GM12801 (cell line): ENCODE data around the gene NRP2.

ENCODE experiments used
- CTCF ChIP-seq: IDR thresholded peaks from one replicate; pipeline ENCODE4 v1.5.1; 2011; ENCODE audit warnings: control low read depth; ENCODE audit not compliant: insufficient read length; ENCODE audit errors: extremely low read depth

The NRP2 gene

DNA sequence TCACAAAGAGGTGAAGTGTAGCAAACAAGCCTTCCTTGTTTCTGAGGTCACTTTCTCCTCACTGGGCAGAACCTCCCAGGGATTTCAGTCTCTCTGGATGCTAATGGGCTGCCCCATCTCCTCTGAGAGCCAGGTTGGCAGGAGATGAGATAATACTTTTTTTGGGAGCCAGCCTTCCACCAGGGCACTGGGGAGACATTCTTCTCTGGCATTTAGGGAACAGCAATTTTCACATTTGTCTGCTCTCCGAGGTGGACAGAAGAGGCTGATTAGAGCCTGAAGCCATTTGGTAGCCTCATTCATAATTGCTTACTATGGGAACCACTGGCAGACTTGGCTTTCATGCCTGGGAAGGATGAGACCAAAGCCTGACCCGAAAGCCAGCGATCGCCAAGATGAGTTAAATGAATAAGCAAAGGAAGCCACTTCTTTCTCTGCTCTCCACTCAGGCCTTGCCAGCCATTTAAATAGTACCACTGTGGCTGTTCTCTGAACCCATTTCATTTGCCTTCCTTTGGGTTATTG is 70.1 kb downstream of the NRP2 start:
- TF ChIP-seq CTCF, result no peak

DNA sequence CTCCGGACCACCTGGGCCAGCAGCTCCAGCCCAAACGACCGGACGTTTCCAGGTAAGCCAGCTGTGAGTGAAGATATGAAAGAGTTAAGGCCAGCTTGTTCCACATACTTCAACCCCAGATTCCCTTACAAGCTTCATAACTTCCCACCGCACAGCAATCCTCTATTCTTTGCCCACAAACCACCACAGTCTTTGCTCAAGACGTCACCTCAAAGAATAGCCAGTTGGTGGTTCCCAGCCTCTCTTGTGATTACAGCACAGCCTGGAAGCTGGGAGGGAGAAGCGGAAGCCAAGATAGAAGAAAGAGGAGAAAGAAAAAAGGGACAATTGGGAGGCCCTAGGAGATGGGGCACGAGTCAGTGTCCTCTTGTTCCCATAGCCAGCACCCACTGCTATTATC is 70.6 kb downstream of the NRP2 start:
- no peak for TF ChIP-seq CTCF

DNA sequence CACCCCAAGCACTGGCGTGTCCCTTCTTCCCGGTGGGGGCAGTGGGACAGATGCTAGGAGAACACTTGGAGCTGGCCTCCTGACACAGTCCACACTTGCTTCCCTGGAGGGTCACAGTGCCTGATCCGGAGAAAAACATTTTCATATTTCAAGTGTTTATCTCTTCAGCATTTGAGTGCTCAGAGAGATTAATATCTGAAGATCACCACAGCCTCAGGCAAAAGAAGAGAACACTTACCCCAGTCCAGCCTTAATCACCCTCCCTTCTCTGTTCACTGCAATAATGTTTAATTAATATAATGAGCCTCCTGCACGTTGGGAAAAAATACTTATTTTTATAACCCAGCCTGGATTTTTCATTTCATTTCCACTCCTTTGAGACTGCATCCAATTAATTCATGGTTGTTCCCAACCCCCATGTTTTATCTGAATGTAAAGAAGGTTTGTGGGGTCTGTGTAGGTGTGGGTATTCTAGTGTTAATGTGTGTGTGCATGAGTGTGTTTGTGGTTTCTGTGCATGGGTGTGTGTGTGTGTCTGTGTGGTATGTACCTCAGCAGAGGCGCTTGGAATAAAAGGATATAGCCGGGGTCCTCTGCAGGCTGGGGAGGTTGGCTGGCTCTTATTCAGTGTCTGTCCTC is 72.1 kb downstream of the NRP2 start:
- TF ChIP-seq CTCF, result no peak

- TF ChIP-seq CTCF, result no peak
These were observed 72.6 kb downstream of the NRP2 start for GRCh38 chr2:205754924-205755321.

- TF ChIP-seq CTCF, result no peak
These were observed 73.6 kb downstream of the NRP2 start for GRCh38 chr2:205755923-205756322.

DNA sequence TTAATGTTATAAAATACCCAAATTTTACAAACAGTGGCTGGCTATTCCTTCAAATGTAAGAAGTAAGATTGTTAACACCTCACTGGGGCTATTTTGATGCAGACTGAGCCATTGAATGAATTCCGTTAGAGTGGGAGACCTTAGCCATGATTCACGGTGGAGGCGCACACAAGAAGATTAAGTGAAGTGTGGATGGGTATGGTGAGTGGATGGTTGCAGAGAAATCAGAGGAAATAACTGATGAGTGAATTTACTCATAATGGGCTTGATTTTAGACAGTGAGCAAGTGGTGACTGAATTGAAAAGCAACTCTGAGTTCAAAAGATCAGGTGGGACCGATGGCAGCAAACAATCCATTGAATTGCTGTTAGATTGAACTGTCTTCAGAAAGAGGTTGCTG is 75.0 kb downstream of the NRP2 start:
- no peak for TF ChIP-seq CTCF

GRCh38 chr2:205758051-205758450 is 75.8 kb downstream of the NRP2 start:
- TF ChIP-seq CTCF, result no peak
